ENCODE measurements around the gene THOC5. TPM values are rescaled to one million over a fixed set of nuclear protein-coding genes. Genes with fewer than 3 reads are reported as not detected.

The THOC5 gene
- total RNA-seq, 2 experiments from 2014 or later, result 35.9 to 56.7 TPM

DNA sequence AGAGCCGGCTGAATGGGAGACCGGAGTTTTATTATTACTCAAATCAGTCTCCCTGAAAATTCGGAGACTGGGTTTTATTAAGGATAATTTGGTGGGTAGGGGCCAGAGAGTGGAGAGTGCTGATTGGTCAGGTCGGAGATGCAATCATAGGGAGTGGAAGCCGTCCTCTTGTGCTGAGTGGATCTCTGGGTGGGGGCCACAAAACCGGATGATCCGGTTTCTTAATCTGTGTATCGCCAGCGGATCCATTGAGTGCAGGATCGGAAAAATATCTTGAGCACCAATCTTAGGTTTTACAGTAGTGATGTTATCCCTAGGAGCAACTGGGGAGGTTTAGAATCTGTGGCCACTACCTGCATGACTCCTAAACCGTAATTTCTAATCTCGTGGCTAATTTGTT, 28.2 kb upstream of the THOC5 start:
- ChIA-PET CTCF (ENCODE audit: unreplicated experiment) (no interaction called here), POLR2A (no interaction called here)
- peak overlapping the region; percentile 56; the same call in 1 of the 2 replicates for H2AFZ ChIP-seq (ENCODE audit: low read length)
- BruUV-seq (replicated peaks), result no TSS peak
- no peak for DNase-seq (ENCODE audit: low spot score)
- H4K20me1 ChIP-seq (ENCODE audit: insufficient read depth, low read length), result no peaks in the 10 kb centered on the region
- no peak overlapping the region for H3K27ac ChIP-seq (ENCODE audit: low read depth, low read length, poor library complexity, severe bottlenecking)
- no peak for TF ChIP-seq EZH2phosphoT487 (IDR thresholded peaks at IDR 0.05; ENCODE audit: borderline replicate concordance, low read depth, low read length)
- H3K9me3 ChIP-seq (ENCODE audit: low read length), result no peaks in the 10 kb centered on the region; the same call in 1 of the 2 replicates
- intact Hi-C loops (cut with micrococcal nuclease; ENCODE audit: unreplicated experiment), result no loop called here
- H3K36me3 ChIP-seq (ENCODE audit: insufficient read depth, low read length), result no peaks in the 10 kb centered on the region
- peak overlapping the region; percentile 95 for H3K4me2 ChIP-seq (ENCODE audit: low read length)
- peaks cover 9% of the 10 kb centered on the region for H3K4me1 ChIP-seq (ENCODE audit: insufficient read depth, low read length, poor library complexity, severe bottlenecking)
- no peaks in the 10 kb centered on the region for H3K9me2 ChIP-seq (ENCODE audit: insufficient read depth, low read length)
- peak overlapping the region; percentile 87 for H3K4me3 ChIP-seq (ENCODE audit: low read depth, low read length, poor library complexity, severe bottlenecking)
- H3K79me2 ChIP-seq (ENCODE audit: insufficient read depth, low read depth, low read length), result no peaks in the 10 kb centered on the region

DNA sequence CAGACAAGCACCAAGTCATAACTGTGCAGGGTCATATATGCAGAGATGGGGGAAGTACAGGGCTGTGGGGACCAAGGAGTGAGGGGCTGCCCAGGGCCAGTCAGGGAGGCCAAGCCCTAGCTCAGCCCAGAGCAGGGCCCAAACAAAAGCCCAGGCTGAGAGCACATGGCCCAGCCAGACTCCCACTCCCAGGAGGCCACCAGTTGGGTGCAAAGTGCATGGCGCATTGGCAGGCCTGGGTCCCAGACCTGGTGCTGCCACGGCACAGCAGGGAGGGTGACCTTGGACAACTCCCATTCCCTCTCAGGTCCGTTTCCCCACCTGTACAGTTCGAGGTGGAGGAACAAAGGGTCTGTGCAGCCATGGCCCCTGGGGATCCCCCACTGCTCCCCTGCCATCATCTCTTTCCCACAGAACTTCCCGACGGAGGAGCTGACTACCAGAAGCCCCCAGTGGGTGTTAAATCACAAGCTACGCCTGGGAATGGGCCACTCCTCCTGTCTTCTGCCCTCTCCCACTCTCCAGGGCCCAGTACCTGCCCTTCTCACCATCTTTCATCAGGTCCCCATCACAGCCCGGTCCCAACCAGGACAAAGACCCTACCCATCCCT, 26.7 kb upstream of the THOC5 start:
- peak; percentile 21 for DNase-seq (ENCODE audit: low spot score)
- intact Hi-C loops (cut with micrococcal nuclease; ENCODE audit: unreplicated experiment), result no loop called here
- no TSS peak for BruUV-seq (replicated peaks)

DNA sequence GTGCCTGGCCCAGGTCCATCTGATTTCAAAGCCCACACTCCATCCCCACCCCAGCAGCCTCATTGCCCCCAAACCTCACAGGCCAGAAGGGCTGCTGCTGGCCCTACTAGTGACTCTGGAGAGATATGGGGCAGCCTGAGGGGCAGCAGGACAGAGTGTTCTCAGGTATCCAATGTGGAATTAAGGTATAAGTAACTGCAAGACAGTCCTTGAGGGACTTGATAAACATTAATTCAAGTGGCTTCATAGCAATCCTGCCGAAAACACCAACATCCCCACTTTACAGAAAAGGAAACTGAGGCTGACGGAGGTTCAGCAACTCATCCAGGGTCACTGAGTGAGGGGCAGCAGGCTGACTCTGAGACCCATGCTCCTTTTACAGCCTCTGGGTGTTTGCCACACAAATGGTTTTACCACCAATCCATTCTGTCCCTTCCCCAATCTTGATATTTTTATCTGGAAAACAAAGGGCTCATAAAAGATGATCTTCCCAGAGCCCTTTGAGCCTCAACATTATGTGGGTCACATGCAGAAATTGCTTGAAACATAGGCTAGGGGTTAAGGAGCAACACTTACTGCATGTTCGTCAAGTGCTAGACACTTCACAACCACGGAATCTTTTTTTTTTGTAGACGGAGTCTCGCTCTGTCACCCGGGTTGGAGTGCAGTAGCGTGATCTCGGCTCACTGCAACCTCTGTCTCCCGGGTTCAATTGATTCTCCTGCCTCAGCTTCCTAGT, 25.1 kb upstream of the THOC5 start:
- no peaks in the 10 kb centered on the region for H3K79me2 ChIP-seq (ENCODE audit: insufficient read depth, low read depth, low read length)
- no peak overlapping the region for H3K4me3 ChIP-seq (ENCODE audit: low read depth, low read length, poor library complexity, severe bottlenecking)
- intact Hi-C loops (cut with micrococcal nuclease; ENCODE audit: unreplicated experiment), result no loop called here
- no peak for TF ChIP-seq EZH2phosphoT487 (IDR thresholded peaks at IDR 0.05; ENCODE audit: borderline replicate concordance, low read depth, low read length)
- TF ChIP-seq, protein P1, sequence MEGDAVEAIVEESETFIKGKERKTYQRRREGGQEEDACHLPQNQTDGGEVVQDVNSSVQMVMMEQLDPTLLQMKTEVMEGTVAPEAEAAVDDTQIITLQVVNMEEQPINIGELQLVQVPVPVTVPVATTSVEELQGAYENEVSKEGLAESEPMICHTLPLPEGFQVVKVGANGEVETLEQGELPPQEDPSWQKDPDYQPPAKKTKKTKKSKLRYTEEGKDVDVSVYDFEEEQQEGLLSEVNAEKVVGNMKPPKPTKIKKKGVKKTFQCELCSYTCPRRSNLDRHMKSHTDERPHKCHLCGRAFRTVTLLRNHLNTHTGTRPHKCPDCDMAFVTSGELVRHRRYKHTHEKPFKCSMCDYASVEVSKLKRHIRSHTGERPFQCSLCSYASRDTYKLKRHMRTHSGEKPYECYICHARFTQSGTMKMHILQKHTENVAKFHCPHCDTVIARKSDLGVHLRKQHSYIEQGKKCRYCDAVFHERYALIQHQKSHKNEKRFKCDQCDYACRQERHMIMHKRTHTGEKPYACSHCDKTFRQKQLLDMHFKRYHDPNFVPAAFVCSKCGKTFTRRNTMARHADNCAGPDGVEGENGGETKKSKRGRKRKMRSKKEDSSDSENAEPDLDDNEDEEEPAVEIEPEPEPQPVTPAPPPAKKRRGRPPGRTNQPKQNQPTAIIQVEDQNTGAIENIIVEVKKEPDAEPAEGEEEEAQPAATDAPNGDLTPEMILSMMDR (conservative IDR thresholded peaks at IDR 0.05; ENCODE audit: low read length), result no peak
- no peaks in the 10 kb centered on the region for H4K20me1 ChIP-seq (ENCODE audit: insufficient read depth, low read length)
- no peaks in the 10 kb centered on the region for H3K36me3 ChIP-seq (ENCODE audit: insufficient read depth, low read length)
- H3K27ac ChIP-seq (ENCODE audit: low read depth, low read length, poor library complexity, severe bottlenecking), result no peak overlapping the region
- no peak for DNase-seq (ENCODE audit: low spot score)
- H3K9me2 ChIP-seq (ENCODE audit: insufficient read depth, low read length), result no peaks in the 10 kb centered on the region
- POLR2A ChIA-PET, result no interaction called here
- H3K9me3 ChIP-seq (ENCODE audit: low read length), result no peaks in the 10 kb centered on the region
- BruUV-seq (replicated peaks), result TSS peak; percentile 37
- peaks cover 9% of the 10 kb centered on the region for H3K4me1 ChIP-seq (ENCODE audit: insufficient read depth, low read length, poor library complexity, severe bottlenecking)
- CTCF ChIA-PET (ENCODE audit: unreplicated experiment), result no interaction called here
- H3K4me2 ChIP-seq (ENCODE audit: low read length), result no peak overlapping the region
- no peak overlapping the region for H2AFZ ChIP-seq (ENCODE audit: low read length)

More for the DNA sequence above, 26.7 kb upstream of the THOC5 start:
- Histone ChIP-seq H3K4me2 (ENCODE audit: low read length) (peak overlapping the region; percentile 95), H3K79me2 (ENCODE audit: insufficient read depth, low read depth, low read length) (no peaks in the 10 kb centered on the region), H3K4me1 (ENCODE audit: insufficient read depth, low read length, poor library complexity, severe bottlenecking) (peaks cover 9% of the 10 kb centered on the region), H3K36me3 (ENCODE audit: insufficient read depth, low read length) (no peaks in the 10 kb centered on the region), H3K9me2 (ENCODE audit: insufficient read depth, low read length) (no peaks in the 10 kb centered on the region), H4K20me1 (ENCODE audit: insufficient read depth, low read length) (no peaks in the 10 kb centered on the region), H2AFZ (ENCODE audit: low read length) (peak overlapping the region; percentile 56), H3K4me3 (ENCODE audit: low read depth, low read length, poor library complexity, severe bottlenecking) (peak overlapping the region; percentile 87), H3K9me3 (ENCODE audit: low read length) (no peaks in the 10 kb centered on the region; the same call in 1 of the 2 replicates), H3K27ac (ENCODE audit: low read depth, low read length, poor library complexity, severe bottlenecking) (peak overlapping the region; percentile 24)
- ChIA-PET POLR2A (no interaction called here), CTCF (ENCODE audit: unreplicated experiment) (no interaction called here)
- TF ChIP-seq EZH2phosphoT487 (IDR thresholded peaks at IDR 0.05; ENCODE audit: borderline replicate concordance, low read depth, low read length), result no peak
- TF ChIP-seq, protein P1 (conservative IDR thresholded peaks at IDR 0.05; ENCODE audit: low read length), result no peak

All from OCI-LY7 (cell line).